Ishikawa (cell line): ENCODE results near the gene COL15A1.

Source experiments
- YY1 ChIP-seq: IDR thresholded peaks from 2 replicates; pipeline ENCODE4 v1.6.1; 2012; ENCODE audit warnings: low read depth
- TF ChIP-seq, protein P1 (sequence below): IDR thresholded peaks from 2 replicates; pipeline ENCODE4 v1.6.1; 2012

DNA sequence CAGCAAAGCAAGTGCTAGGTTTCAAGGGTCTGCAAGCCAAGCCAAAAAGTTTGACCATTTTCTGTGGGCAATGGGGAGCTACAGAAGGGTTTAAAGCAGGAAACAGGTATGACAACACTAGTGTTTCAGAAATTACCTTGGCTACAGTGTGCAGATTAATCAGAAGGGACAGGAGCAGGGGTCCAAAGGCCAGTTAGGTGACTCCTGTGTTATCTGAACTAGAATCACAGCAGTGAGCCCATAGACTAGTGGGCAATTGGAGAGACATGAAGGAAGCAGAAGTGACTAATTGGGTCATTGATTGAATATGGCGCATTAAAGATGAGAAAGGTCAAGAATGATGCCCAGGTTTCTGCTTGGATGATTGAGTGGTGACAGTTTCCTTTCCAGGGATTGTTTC, 119.8 kb downstream of the COL15A1 start:
- TF ChIP-seq, protein P1, sequence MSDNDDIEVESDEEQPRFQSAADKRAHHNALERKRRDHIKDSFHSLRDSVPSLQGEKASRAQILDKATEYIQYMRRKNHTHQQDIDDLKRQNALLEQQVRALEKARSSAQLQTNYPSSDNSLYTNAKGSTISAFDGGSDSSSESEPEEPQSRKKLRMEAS = no peak
- no peak for TF ChIP-seq YY1
